Activated CD4-positive, alpha-beta T cell treated with anti-CD3 and anti-CD28 coated beads for 4 hours (primary cell): Measurements from ENCODE around the gene LRRIQ4.

Source experiments
- DNase-seq, 2 donors: peaks; one replicate each; pipeline ENCODE4 v3.0.0-alpha.2; 2020

Gene LRRIQ4

DNA sequence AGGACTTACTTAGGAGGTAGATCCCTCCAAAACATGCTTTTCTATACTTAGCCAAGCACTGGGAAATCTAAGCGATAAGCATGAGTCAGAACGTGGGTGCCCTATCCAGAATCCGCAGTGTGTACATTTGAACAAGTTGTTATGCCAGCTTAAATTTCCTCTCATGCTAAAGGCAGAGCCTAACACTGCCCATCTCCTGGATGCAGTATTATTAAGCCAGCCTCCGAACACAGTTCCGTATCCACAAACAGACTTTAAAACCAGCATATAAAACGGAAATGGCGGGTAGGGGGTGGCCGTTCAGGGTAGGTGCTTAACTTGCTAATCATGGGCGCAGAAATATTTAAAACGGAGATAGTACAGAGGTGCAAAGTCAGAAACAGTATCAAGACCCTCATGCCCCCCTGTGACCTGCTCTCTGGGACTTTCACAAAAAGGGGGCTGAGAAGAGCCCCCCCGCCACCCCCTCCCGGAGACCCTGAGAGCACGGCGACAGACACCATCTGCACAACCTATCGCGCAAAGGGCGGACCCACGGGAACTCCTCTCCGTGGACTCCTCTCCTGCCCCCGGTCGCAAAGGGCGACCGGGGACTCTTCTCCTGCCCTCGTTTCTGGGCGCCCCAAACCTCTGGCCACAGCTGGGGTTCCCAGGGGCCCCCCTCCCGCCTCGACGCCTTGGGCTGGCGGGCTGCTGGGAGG lies 889 bp upstream of the LRRIQ4 start:
- DNase-seq, result peak in 1 of 2 donors; percentile 4

GRCh38 chr3:169813278-169813677 lies 608 bp downstream of the LRRIQ4 start:
- no peak for DNase-seq

GRCh38 chr3:169813757-169814517 lies 1.3 kb downstream of the LRRIQ4 start:
- peak; percentile 72 to 79 for DNase-seq

DNA sequence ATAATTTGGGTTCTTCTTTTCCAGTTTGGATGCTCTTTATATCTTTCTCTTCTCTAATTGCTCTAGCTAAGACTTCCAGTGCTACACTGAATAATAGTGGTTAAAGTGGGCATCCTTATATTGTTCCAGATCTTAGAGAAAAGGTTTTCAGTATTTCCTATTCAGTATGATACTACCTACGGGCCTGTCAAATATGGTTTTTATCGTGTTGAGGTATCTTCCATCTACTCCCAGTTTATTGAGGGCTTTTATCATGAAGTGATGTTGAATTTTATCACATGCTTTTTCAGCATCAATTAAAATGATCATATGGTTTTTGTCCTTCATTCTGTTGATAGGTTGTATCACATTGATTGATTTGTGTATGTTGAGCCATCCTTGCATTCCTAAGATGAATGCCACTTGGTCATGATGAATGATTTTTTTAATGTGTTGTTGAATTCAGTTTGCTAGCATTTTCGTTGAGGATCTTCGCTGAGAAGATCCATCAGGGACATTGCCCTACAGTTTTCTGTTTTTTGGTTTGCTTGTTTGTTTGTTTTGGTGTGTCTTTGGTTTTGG lies 3.0 kb downstream of the LRRIQ4 start:
- DNase-seq, result no peak

DNA sequence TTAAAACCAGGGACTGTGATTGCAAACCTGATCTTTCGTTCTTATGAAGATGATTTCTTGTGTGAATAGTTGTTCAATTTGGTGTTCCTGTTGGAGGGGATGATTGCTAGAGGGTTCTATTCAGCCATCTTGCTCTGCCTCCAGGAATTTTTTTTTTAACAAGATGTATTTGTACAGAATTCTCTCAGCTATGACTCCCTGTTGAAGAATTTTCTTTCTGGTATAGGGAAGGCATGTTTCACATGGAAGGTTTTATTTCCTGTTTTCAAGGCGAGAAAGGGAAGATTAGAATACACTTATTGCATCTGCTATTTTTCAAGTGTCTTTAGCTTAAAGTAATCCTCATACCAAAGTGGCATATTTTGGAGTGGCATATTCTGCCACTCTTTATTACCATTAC lies 5.6 kb downstream of the LRRIQ4 start:
- no peak for DNase-seq

- no peak for DNase-seq
These were observed 9.4 kb downstream of the LRRIQ4 start for GRCh38 chr3:169822091-169822490.

- DNase-seq, result no peak
These were observed 9.9 kb downstream of the LRRIQ4 start for GRCh38 chr3:169822540-169822939.

DNA sequence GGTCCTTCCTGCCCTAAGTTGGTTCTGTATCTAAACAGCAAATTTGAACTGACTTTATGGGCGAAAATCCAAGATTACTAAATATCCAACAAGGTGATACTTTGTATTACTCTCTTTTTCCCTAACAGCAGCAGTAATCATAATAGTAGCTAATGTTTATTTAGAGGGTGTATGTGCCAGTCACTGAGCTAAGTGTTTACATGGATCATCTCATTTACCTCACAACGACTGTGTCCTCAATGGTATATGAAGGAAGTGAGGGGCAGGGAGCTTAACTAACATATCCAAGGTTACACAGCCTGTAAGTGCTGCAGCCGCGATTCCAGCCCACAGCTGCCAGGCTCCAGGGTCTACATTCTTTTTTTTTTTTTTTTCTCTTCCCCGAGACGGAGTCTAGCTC lies 10.3 kb downstream of the LRRIQ4 start:
- no peak for DNase-seq

- no peak for DNase-seq
These were observed 12.6 kb downstream of the LRRIQ4 start for GRCh38 chr3:169825316-169825715.

DNA sequence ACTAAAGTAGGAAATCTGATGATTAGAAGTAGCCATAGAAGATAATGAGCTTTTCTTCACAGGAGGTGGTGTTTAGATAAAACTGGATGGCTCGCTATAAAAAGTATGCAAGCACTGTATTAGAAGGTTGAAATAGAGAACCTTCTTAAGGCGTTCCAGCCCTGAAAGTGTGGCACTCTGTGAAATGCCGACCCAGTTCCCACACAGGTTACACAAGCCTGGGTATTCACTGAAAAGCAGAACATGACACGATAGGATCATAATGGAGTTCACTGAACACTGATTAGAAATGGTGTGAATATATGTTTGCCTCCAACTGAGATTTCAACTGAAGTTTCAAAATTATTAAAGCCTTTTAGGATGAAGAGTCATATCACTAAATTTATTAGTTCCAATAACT lies 15.0 kb downstream of the LRRIQ4 start:
- no peak for DNase-seq

DNA sequence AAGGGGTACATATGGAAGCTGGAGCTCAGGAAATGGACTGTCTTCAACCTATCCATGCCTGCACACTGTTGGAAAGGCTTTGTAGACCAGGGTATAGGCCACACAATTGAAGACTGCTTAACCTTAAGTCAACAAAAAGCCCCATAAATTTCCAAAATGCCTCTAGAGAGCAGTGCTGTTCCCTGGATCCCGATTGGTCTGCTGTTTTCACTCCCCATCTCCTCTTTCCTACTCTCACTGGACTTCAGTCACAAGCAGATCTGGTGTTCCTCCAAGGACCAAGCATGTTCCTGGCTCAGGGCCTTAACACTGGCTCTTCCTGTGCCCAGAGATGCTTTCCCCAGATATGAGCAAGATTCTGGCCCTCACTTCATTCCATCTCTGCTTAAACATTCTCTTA lies 22.9 kb downstream of the LRRIQ4 start:
- no peak for DNase-seq

- no peak for DNase-seq
These were observed 23.6 kb downstream of the LRRIQ4 start for GRCh38 chr3:169836078-169836941.

GRCh38 chr3:169836942-169837275 lies 24.2 kb downstream of the LRRIQ4 start:
- no peak for DNase-seq

DNA sequence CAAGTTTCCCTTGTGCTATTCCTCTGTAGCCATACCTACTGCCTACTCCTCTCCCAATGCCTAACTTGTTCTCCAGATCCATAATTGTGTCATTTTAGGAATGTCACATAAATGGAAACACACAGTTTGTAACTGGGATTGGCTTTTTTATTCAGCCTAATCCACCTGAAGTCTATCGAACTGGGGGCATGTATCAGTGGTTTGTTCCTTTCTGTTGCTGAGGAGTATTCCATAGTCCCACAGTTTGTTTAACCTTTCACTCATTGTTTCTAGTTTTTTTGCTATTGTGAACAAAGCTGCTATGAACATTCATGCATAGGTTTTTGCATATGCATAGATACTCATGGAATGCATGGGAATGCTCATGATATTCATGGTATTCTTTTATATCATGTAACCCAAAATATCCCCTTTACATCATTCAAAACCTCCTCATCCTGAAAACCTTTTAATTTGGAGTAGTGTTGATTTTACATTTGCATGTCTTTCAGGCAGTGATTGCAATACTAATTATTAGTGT lies 25.9 kb downstream of the LRRIQ4 start:
- DNase-seq, result no peak

- no peak for DNase-seq
These were observed 28.5 kb downstream of the LRRIQ4 start for GRCh38 chr3:169841171-169841570.

DNA sequence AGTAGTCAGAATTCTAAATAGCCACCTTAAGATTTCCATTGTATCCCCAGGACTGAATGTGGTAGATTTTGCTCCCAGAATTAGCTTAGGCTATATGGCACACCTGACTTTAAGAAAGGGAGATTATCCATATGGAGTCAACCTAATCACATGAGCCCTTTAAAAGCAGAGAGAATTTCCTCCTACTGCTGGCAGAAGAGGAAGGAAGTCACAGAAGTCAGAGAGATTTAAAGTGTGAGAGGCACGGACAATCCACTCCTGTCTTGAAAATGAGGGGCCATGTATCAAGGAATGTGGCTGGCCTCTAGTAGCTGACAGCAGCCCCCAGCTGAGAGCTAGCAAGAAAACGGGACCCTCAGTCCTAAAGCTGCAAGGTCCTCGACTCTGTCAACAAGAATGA lies 30.3 kb downstream of the LRRIQ4 start:
- no peak for DNase-seq

GRCh38 chr3:169846458-169847193 lies 34.0 kb downstream of the LRRIQ4 start:
- DNase-seq, result no peak

DNA sequence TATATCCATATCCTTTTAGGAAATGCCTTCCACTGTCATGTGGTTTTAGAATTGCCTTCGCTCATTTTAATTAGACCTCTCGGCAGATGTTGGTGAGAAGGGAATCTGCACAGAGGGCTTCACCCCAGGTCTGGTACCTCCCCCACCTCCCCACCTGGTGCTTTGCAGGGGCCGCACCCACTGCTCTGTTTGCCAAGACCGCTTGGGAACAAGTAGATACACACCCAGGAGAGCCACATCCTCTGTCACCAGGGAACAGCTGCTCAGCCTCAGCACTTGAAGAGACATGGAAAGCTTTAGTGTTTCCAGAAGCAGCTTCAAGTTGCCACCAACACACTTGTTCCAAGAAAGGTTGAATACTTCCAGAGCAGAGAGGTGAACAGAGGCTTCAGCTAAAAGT lies 35.2 kb downstream of the LRRIQ4 start:
- no peak for DNase-seq

DNA sequence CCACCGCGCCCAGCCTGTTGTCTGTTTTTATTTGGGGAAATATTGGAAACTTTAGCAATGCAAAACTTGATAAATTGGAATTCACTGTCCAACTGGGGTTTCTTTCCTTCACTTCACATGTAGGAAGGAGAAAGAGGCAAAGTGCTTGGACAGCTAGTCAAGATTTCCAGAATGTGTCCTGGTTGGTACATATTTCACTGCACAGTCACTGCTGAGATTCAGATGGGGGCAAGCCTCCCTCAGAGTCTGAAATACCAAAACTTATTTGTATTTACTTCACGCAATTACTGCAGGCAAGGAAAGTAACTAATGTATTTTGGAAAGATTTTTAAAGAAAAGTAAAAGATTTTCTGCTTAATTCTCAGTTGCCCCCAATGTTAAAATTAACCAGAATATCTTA lies 36.1 kb downstream of the LRRIQ4 start:
- DNase-seq, result no peak

GRCh38 chr3:169850618-169851017 lies 37.9 kb downstream of the LRRIQ4 start:
- no peak for DNase-seq

DNA sequence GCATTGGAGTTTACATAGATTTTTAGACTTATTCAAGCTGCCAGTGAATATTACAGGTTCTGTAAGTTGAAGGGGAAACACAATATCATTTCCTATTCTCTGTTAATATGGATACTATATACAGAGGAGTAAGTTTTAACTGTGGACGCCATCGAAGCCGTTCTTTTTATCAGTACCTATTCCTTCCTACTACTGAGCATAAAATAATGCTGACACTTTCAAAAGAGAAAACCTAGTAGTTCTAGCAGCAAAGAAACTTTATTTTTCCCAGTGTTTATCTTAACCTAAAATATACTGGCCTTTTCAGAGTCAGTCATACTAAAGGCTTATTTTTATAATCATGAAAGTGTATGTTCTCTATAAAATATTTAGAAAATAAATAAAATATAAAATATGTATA lies 42.8 kb downstream of the LRRIQ4 start:
- DNase-seq, result no peak

DNA sequence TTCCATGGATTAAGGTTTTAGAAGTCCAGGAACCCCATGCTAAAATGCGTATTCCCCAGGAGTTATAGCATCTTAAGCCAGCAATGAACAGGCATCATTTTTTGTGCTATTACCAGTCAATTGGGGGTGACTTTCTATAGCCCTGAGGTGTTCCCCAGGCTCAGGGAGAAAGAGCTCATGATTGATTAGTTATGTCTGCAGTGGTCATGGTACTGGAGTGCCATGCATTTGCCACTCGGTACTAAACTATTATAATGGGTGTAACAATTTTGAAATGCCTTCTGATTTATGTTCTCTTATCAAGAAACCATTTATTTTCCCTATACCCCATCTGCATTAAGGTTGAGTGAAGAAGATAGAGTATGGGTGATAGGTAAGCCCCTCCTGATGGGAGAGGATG lies 45.1 kb downstream of the LRRIQ4 start:
- DNase-seq, result no peak

- DNase-seq, result no peak
These were observed 49.2 kb downstream of the LRRIQ4 start for GRCh38 chr3:169861871-169862270.
